Measurements from ENCODE around the gene LMF1. TPM values are rescaled to one million over a fixed set of nuclear protein-coding genes. Genes with fewer than 3 reads are reported as not detected.
"Not testable (repeated sequence)": the region's sequence is repeated elsewhere in the genome, so short reads cannot be mapped to it uniquely, and the experiment has no call there.

LMF1 gene
- total and polyA plus RNA-seq, 2 of the 8 experiments (the other 6 are each of a cell fraction or from before 2014, with no cell fraction given), result 3.5 to 9.1 TPM

GRCh38 chr16:836822-837221, 134.0 kb downstream of the LMF1 start:
- H3K36me3 ChIP-seq (ENCODE audit: control insufficient read depth in 2 of 4, insufficient read depth in 4 of 4, low read length in 3 of 4); CTCF ChIA-PET (ENCODE audit: partially characterized antibody); H3K27me3 ChIP-seq (replicated peaks in 1 of 4; ENCODE audit: control insufficient read depth in 3 of 4, extremely low read depth in 1 of 4, insufficient read depth in 3 of 4, low read length in 3 of 4); H3K14ac ChIP-seq (ENCODE audit: insufficient read length); POLR2A ChIA-PET (ENCODE audit: partially characterized antibody); H3K4me3 ChIP-seq (ENCODE audit: extremely low read depth in 1 of 4, insufficient read depth in 2 of 4, low read depth in 3 of 4, low read length in 4 of 4); H2BK5ac ChIP-seq (ENCODE audit: low read depth, low read length); H4K8ac ChIP-seq (ENCODE audit: extremely low read depth, insufficient read depth, low read length); H2AFZ ChIP-seq (ENCODE audit: low read length); H4K5ac ChIP-seq (ENCODE audit: insufficient read length, low read depth, low read length); H3K4me2 ChIP-seq (ENCODE audit: insufficient read depth in 1 of 2, low read depth in 2 of 2, low read length in 2 of 2); H4K20me1 ChIP-seq (replicated peaks in 1 of 2; ENCODE audit: control insufficient read depth in 1 of 2, insufficient read depth in 2 of 2, low read length in 2 of 2); H2BK12ac ChIP-seq (ENCODE audit: low read depth, low read length); H2BK15ac ChIP-seq (ENCODE audit: low read length); FAIRE-seq; H3K4ac ChIP-seq (replicated peaks; ENCODE audit: insufficient read length, low read depth, low read length); DNase-seq (ENCODE audit: low read depth in 1 of 2, low spot score in 2 of 2); H3K79me1 ChIP-seq (ENCODE audit: low read depth, low read length); H3K23me2 ChIP-seq (ENCODE audit: low read depth, low read length); H2BK20ac ChIP-seq (ENCODE audit: low read length); H2BK120ac ChIP-seq (replicated peaks; ENCODE audit: low read depth, low read length); H3K56ac ChIP-seq (replicated peaks; ENCODE audit: insufficient read length, low read depth, low read length); H3K79me2 ChIP-seq (ENCODE audit: control insufficient read depth in 1 of 2, insufficient read depth in 2 of 2, low read length in 2 of 2); H3K27ac ChIP-seq (ENCODE audit: low read depth, low read length); H3K9ac ChIP-seq (replicated peaks in 1 of 4; ENCODE audit: extremely low read depth in 1 of 4, low read depth in 3 of 4, low read length in 3 of 4); H3K18ac ChIP-seq (ENCODE audit: extremely low read depth, low read length); H3K4me1 ChIP-seq (replicated peaks in 1 of 4; ENCODE audit: control insufficient read depth in 3 of 4, insufficient read depth in 4 of 4, low read length in 3 of 4); H4K91ac ChIP-seq (replicated peaks; ENCODE audit: insufficient read length, low read length); H2AK5ac ChIP-seq (ENCODE audit: low read depth, low read length); H3K23ac ChIP-seq (ENCODE audit: insufficient read length): not testable (repeated sequence)
- WGBS, 2 experiments (ENCODE audit: extremely low coverage in 1 of 2, insufficient coverage in 1 of 2, insufficient read length in 1 of 2, insufficient replicate concordance in 2 of 2, low coverage in 1 of 2, low lambda C conversion rate in 2 of 2, missing lambda C conversion rate in 1 of 2), result 89% methylated on average over 3 of the region's 3 CpGs; no CpG with 5 or more reads in 1 of the 2 experiments
- H3K9me3 ChIP-seq (ENCODE audit: insufficient read depth in 2 of 2, low read depth in 1 of 2, low read length in 1 of 2), result peaks cover 15 to 54% of the 10 kb centered on the region in 2 experiments; a peak in 3 of 4 replicates

Data from H1 (cell line).